GM12878 (cell line): ENCODE results near the gene DST.

Experiments
- ETV6 ChIP-seq, 2 experiments: fragments of 450-650 bp in 1 of 2; IDR thresholded peaks in 1 of 2; conservative IDR thresholded peaks in 1 of 2; 2 replicates each; pipeline ENCODE4 v1.6.1; 2014; ENCODE audit warnings: antibody characterized with exemption in 1 of 2, borderline replicate concordance in 1 of 2, low read depth in 1 of 2, mild to moderate bottlenecking in 1 of 2, moderate library complexity in 1 of 2
- JUND ChIP-seq: IDR thresholded peaks from 2 replicates; pipeline ENCODE4 v1.6.1; 2012; ENCODE audit warnings: low read depth, mild to moderate bottlenecking, low read length, improper control_type of control experiment, moderate library complexity
- TF ChIP-seq, protein P1 (sequence below): IDR thresholded peaks from 2 replicates; pipeline ENCODE4 v1.6.1; 2012; ENCODE audit warnings: mild to moderate bottlenecking, low read depth, low read length

DNA sequence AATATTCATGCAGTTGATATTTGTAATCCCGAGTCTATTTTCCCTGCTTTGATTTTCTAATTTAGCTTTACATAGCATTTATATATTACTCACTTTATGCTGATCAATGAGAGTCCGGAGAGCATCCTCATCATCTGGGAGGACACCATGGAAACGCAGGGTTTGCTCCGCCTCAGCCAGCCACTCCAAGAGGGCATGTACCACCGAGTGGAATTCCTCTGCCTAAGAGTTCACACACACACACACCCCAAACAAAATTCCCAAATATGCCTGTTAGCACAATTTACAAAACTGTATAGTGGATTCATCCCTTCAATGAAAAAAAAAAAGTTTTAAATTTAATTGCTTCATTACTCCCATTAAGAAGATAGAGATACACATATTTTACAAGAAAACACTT lies 160.7 kb downstream of the DST start:
- TF ChIP-seq, protein P1, sequence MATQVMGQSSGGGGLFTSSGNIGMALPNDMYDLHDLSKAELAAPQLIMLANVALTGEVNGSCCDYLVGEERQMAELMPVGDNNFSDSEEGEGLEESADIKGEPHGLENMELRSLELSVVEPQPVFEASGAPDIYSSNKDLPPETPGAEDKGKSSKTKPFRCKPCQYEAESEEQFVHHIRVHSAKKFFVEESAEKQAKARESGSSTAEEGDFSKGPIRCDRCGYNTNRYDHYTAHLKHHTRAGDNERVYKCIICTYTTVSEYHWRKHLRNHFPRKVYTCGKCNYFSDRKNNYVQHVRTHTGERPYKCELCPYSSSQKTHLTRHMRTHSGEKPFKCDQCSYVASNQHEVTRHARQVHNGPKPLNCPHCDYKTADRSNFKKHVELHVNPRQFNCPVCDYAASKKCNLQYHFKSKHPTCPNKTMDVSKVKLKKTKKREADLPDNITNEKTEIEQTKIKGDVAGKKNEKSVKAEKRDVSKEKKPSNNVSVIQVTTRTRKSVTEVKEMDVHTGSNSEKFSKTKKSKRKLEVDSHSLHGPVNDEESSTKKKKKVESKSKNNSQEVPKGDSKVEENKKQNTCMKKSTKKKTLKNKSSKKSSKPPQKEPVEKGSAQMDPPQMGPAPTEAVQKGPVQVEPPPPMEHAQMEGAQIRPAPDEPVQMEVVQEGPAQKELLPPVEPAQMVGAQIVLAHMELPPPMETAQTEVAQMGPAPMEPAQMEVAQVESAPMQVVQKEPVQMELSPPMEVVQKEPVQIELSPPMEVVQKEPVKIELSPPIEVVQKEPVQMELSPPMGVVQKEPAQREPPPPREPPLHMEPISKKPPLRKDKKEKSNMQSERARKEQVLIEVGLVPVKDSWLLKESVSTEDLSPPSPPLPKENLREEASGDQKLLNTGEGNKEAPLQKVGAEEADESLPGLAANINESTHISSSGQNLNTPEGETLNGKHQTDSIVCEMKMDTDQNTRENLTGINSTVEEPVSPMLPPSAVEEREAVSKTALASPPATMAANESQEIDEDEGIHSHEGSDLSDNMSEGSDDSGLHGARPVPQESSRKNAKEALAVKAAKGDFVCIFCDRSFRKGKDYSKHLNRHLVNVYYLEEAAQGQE: no peak
- no peak for TF ChIP-seq ETV6 (conservative IDR thresholded peaks at IDR 0.05 in 1 of 2, IDR thresholded peaks at IDR 0.05 in 1 of 2; ENCODE audit: borderline replicate concordance in 1 of 2, low read depth in 1 of 2)
- no peak for TF ChIP-seq JUND
